Measurements from ENCODE around the gene IGF2R.
"Not testable (repeated sequence)": the region's sequence is repeated elsewhere in the genome, so short reads cannot be mapped to it uniquely, and the experiment has no call there.

IGF2R gene

DNA sequence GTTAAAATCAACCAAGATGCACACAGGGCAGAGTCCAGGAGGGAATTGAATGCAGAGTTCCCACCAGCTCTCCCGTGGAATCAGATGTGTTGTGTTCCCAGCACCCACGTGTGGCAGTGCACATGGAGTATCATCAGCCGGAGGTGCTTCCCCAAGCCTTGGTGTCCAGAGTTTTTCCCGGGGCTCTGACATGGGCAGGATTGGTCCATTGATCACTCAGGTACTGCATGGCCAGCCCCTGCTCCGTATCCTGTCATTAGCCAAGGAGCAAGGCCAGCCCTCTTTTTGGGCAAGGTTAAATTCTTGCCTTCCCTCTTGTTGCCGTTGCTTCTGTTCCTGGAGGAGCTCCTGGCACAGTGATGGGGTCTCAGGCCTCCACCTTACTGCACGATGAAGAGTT is 124.2 kb downstream of the IGF2R start:
- no peak for DNase-seq (ENCODE audit: low read depth in 2 of 2)

DNA sequence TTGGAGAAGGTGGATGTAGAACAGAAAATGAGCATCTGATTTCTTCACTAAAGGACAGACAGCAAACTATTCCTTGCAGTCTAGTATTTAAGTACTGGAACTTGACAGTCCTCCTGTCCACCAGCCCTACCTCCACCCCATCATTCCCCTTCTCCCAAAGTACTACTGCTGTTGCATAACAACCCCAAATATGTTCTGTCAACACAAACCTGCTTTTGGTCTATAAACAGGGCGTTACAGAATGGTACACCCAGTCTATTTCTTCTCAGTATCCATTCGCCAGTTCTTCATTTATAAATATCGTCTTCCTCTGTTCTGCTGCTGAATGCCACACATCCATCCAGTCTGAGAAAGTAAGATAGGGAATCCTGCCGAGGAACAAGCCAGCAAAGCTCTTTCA is 125.1 kb downstream of the IGF2R start:
- DNase-seq (ENCODE audit: low read depth in 2 of 2), result no peak

DNA sequence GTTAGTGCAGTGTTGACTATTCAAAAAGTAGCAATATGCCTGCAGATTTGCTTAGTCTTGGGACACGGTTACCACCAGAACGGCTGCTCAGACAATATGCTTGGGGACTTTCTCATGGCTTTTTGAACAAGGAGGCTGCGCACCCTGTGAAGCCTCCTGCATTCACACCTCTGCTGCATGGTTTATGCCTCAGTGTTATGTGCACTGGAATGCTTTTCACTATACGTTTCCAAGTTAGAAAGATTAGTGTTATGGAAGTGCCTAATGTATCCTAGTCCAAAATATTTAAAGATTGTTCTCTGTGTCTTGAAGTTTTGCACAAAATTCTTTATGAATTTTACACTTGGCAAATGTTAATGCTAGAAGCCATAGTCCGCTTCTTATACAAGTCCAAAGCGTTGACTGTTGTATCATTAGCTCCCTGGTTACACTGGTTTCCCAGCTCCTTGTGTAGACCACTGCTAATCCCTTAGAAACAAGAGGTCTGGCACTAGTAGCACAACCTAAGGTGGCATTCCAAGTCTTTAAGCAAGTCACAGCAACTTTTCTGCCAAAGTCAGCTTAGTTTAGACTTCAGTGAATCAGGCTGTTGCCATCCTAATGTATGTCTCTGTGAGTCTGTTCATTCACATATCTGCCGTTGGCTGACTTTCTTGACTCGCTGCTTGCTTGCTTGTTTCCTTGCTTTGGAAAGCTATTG is 126.4 kb downstream of the IGF2R start:
- DNase-seq (ENCODE audit: low read depth in 2 of 2), result no peak

DNA sequence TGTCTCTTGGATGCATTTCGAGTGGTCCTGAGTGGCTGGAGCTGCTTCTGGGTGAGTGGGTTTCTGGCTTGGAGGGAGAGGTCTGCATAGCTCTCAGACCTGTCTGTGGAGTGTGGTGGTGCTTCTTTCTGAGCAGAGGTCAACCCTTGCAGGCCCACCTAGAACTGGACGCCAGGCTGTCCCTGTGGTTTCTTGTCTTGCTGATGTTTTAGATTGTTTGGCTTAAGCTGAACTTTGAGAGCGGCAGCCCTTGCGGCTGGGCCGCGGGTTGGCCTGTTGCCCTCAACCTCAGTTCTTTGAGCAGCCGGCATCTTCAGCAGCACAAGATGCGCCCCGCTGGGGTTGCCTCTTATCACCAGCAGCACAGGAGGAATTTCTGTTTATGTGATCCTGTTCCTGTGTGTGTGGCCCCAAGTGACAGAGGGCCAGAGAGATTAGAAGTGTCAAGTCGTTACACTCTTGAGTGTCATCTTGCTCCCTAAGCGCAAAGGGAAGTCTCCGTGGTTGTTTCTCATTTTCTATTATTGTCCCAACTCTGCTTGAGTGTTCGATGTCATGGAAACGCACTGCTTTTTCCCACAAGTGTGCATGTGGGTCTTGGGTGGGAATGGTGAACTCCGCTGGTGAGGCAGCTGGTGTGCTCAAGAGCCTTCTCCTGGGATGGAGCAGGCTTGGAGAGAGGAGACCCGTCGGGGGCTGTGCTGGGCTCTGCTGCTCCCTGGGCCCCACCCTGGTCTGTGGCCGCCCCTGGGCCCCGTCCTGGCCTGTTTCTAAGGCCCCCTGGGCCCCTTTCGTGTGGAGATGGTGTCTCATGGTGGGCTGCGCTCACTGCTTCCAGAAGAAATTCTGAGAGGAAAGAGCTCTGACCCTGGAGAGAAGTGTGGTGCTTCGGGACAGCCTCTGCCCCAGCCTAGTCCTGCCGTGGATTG is 132.7 kb downstream of the IGF2R start:
- DNase-seq (ENCODE audit: low read depth in 2 of 2), result no peak

DNA sequence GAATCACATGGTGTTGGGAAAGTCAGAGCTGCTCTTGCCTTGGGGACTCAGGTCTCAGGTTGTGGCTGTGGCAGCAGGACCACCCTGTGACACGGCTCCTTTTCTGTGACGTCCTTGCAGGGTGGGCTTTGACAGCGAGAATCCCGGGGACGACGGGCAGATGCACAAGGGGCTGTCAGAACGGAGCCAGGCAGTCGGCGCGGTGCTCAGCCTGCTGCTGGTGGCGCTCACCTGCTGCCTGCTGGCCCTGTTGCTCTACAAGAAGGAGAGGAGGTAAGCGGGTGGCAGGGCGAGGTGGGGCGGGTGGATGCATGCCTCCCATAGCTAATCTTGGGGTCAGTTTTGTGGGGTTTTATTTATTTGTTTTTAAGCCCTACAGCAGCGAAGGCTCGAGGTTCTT is 133.5 kb downstream of the IGF2R start:
- no peak for DNase-seq (ENCODE audit: low read depth in 2 of 2)

DNA sequence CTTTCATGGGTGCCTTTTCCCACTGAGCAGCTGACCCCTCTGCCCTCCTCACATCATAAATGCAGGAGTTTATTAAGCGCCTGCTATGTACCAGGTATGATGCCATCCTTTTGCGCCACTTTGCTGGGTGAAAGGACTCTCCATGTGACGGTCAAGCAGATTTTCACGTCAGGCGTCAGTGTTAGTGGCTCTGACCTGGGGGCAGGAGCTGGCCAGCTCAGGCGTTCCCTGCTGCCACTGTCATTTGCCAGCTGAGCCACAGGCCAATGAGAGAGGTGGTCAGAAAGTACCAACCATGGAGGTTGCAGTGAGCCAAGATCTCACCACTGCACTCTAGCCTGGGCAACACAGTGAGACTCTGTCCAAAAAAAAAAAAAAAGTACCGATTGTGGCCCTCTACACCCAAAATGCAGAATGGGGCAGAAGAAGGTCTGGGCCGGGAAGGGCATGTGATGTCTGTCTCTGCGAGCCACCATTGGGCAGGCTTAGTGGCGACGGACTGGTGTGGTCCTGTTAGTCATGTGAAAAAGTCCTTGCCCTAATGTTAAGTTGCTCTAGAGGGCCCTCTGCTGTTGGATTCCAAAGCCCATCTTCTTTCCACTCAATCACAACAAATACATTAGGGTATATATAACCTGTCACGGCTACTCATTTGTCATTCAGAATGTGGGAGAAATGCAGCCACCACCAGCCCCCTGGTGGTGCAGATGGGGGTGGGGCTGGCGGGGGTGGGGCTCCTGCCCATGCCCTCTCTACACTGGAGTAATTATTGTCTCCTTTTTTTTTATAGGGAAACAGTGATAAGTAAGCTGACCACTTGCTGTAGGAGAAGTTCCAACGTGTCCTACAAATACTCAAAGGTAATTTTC is 134.3 kb downstream of the IGF2R start:
- DNase-seq (ENCODE audit: low read depth in 2 of 2), result no peak

DNA sequence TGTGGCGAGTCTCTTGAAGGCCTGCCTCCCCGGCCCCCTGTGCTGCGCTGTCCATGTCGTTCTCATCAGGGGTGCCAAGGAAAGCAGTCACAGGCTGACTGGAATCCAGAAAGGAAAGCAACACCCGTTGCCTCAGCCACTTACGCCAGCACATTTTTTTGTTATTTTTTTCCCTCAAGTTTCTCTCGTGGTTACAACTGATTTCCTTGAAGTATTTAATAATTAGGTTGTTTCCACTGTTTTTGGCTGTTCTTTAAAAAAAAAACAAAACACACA is 134.9 kb downstream of the IGF2R start:
- no peak for DNase-seq (ENCODE audit: low read depth in 2 of 2)

DNA sequence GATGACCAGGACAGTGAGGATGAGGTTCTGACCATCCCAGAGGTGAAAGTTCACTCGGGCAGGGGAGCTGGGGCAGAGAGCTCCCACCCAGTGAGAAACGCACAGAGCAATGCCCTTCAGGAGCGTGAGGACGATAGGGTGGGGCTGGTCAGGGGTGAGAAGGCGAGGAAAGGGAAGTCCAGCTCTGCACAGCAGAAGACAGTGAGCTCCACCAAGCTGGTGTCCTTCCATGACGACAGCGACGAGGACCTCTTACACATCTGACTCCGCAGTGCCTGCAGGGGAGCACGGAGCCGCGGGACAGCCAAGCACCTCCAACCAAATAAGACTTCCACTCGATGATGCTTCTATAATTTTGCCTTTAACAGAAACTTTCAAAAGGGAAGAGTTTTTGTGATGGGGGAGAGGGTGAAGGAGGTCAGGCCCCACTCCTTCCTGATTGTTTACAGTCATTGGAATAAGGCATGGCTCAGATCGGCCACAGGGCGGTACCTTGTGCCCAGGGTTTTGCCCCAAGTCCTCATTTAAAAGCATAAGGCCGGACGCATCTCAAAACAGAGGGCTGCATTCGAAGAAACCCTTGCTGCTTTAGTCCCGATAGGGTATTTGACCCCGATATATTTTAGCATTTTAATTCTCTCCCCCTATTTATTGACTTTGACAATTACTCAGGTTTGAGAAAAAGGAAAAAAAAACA is 136.1 kb downstream of the IGF2R start:
- no peak for DNase-seq (ENCODE audit: low read depth in 2 of 2)

DNA sequence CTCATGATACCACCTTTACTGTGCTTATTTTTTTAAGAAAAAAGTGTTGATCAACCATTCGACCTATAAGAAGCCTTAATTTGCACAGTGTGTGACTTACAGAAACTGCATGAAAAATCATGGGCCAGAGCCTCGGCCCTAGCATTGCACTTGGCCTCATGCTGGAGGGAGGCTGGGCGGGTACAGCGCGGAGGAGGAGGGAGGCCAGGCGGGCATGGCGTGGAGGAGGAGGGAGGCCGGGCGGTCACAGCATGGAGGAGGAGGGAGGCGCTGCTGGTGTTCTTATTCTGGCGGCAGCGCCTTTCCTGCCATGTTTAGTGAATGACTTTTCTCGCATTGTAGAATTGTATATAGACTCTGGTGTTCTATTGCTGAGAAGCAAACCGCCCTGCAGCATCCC is 137.1 kb downstream of the IGF2R start:
- DNase-seq (ENCODE audit: low read depth in 2 of 2), result no peak

DNA sequence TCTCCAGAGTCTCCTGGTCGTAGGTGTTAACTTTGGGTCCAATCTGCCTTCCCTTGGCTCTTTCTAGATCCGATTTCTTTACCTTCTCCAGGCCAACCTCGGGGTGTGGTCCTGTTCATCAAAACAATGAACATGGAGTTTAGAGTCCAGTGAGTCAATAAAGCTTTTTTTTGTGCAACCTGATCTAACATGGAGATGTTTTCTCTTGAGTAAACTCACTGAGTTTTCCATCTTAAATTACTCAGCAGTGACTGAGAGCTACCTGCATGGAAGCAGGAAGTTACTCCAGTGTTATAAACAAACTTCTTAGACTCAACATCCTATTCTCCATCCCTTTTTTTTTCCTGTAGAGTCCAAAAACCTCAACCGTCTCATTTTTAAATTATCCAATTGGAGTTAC is 137.8 kb downstream of the IGF2R start:
- no peak for DNase-seq (ENCODE audit: low read depth in 2 of 2)

DNA sequence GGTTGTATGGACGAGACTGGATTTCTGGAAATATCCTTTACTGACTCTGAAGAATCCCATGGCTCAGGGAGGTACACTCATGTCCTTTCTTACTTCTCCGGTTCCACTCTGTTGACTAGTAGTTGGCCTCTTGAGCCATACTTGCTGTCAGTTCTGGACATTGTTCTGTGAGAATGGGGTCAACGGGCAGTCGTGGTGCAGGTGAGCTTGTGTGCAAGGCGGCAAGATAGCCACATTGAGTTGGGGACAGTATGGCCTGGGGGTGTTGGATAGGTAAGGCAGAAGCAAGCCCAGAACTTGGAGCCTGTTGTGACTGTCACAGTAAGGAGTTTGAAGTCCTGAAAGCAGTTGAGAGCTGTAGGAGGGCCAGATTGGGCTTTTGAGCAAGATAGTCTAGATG is 139.2 kb downstream of the IGF2R start:
- DNase-seq (ENCODE audit: low read depth in 2 of 2), result no peak

DNA sequence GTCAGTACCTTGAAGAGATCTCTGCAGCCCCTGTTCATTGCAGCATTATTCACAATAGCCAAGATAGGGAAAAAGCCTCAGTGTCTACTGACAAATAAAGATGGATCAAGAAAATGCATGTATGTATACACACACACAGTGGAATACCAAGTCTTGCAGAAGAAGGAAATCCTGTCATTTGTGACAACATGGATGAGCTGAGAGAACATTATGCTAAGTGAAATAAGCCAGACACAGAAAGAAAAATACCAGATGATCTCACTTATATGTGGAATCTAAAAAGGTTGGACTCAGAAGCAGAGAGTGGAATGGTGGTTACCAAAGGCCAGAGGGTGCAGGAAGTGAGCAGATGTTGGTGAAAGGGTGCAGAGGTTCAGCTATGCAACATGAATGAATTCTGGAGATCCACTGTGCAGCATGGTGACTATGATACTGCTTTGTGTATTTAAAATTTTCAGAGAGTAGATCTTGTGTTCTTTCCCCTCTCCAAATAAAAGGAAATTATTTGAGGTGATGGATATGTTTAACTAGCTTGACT is 141.8 kb downstream of the IGF2R start:
- DNase-seq (ENCODE audit: low read depth in 2 of 2), result no peak

DNA sequence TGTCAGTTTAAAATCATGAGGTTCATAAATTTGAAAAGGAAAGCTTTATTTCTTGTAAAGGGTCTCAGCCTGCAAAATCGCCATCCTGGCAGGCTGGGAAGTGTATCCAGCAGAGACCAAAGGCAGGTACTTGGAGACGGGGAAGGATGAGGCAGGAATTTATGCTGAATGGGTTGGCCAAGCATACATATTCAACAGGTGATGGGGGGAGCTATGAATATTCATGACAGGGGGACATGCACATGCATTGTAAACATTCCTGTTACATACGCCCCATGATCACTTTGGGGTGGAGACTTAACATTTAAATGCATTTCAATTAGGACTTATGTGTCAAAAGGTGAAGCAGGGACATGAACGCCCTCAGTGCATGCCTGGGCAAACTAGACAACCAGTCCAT is 142.9 kb downstream of the IGF2R start:
- no peak for DNase-seq (ENCODE audit: low read depth in 2 of 2)

DNA sequence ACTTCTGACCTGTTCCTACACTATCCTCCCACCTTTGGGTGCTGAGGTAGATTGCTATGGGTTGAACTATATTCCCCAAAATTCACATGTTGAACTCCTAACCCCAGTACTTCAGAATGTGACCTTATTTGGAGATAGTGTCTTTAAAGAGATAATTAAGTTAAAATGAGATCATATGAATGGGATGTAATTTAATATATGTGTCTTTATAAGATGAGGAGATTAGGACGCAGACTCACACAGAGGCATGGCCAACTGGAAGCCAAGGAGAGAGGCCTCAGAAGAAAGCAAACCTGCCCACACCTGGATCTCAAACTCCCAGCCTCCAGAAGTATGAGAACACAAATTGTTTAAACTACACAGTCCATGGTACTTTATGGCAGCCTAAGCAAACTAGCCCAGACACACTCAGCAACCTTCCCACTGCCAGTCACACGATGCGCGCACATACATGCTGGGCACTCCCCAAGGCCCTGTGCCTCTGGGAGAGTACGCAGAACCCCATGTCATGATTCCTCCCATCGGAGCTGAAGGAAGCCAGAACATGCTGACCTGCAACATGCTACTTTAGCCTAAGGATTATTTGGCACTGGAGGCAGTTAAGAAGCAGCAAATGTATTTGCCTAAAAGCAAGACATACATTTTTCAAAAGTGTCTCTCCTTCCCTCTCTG is 143.9 kb downstream of the IGF2R start:
- DNase-seq (ENCODE audit: low read depth in 2 of 2), result no peak

DNA sequence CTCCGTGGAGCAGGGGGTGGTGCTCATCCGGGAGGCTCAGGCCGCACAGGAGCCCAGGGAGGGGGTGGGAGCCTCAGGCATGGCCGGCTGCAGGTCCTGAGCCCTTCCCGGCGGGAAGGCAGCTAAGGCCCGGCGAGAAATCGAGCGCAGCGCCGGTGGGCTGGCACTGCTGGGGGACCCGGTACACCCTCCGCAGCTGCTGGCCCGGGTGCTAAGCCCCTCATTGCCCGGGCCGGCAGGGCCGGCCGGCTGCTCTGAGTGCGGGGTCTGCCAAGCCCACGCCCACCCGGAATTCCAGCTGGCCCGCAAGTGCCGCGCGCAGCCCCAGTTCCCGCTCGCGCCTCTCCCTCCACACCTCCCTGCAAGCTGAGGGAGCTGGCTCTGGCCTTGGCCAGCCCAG is 145.7 kb downstream of the IGF2R start:
- not testable (repeated sequence) for DNase-seq (ENCODE audit: low read depth in 2 of 2)

DNA sequence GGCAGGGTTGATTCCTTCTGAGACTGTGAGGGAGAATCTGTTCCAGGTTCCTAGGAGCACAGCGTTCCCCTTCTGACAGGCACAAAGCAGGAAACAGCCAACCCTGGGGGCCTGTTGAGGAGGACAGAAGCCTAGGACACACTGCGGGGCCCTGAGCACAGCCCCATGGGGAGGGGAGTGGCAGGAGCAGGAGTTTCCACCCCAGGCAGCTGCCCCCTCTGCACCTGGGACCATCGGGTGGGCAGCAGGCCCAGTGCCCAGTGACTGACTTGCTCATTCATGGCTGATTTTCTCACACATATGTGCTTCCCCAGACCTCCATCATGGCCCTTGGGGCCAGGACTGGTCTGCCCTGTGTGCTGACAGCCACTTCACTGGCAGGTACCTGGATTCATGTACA is 146.5 kb downstream of the IGF2R start:
- DNase-seq (ENCODE audit: low read depth in 2 of 2), result no peak

DNA sequence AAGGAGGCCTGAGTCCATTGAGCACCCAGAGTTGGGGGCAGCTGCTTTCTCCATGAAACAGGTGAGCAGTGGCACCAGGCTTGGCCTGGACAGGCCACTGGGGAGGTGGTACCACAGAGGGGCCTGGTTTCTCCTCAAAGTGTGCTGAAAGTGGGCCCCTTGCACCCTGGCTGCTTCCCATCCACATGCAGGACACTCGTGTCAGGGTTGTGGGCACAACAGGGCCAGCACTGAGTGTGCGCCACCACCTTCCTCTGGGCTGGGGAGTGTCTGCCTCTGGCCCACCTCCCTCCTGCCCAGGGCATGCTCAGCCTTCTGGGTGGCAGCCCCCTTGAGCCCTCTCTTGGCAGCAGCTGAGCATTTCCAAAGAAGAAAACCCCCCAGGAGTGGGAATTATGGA is 147.5 kb downstream of the IGF2R start:
- no peak for DNase-seq (ENCODE audit: low read depth in 2 of 2)

DNA sequence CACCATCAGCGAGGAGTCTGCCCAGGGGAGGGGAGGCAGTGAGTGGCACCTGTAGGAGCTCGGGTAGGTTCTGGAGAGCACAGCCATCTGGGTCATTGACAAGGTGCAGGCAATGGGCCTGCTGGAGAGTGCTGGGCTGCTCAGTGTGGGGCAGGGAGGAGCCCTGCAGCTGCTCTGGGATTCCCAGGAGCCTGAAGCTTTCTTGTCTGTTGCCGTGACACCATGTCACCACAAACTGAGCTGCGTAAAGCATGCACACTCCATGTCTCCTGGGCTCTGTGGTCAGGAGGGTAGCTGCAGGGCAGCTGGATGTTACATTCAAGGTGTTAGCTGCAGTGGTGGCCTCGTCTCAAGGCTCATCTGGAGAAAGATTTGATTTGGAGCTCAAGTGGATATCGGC is 148.3 kb downstream of the IGF2R start:
- DNase-seq (ENCODE audit: low read depth in 2 of 2), result no peak

DNA sequence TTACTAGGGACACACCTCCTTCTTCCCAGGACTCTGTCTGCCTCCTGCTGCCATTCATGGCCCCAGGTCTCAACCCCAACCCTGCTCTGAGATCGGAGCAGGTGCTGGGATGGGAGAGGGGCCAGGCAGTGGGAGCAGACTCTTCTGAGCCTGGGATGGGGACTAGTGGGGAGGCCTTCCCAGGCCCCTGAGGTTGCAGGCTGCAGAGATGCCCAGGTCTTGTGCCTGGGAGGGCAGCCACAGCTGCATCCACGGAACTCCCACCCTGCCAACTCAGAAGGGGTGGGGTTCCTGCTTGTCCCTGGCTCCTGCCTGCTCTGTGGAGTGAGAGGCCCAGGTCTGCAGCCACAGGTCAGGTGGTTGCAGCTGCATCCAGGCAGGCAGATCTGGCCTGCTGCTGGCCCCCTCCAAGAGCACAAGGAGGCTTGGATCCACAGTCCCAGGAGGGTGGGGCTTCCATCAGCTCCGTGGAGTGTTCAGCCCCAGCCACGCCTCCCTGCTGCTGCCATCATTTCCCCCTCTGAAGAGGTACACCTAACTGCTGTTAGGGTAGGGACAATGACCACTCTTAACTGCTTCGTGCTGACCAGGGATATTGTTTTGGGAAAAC is 149.8 kb downstream of the IGF2R start:
- DNase-seq (ENCODE audit: low read depth in 2 of 2), result no peak

DNA sequence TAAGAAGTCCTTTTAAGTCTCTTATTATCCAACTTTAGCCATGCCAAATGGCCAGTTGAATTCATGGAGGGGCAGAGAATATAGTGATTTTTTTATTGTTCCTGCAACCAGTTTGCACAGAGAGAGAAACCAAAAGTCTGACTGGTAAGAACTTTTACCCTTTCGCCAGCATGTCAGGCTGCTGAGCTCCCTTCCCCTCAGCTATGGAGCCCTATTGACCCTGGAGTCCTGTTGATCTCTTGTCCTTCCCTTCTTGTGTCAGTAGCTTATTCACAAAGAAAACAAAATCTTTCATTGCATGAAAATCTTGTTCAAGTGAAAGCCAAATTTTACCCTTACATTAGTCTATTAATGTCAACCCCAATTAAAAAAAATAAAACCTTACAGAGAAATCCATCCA is 151.2 kb downstream of the IGF2R start:
- no peak for DNase-seq (ENCODE audit: low read depth in 2 of 2)

DNA sequence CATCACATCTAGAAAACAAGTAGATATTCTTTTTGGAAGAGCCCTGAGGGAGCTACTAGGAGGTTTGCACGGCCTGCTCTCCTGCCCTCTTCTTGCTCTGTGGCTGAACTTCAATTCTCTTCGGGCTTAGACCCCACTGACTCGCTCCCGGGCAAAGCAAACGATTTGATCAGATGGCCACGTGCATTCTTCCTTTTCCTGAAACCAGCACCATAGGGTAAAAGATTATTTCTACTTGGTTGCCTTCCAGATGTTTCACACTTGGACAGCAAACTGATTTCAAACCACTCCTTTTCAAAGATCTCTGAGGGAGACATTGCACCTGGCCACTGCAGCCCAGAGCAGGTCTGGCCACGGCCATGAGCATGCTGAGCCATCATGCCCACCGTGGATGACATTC is 152.7 kb downstream of the IGF2R start, which contains the start of gene SLC22A1:
Gene SLC22A1 (plus strand): TSS at position 258 of the 400 bp plus-strand sequence. CDS start 121 bp downstream, at position 379.
- no peak for DNase-seq (ENCODE audit: low read depth in 2 of 2)

All from stimulated activated CD4-positive, alpha-beta T cell treated with anti-CD3 and anti-CD28 coated beads, Interleukin-1b, Interleukin-23, amount 100 ng/mL, for 1 hour (primary cell).